AG10803 (cell line): ENCODE results near the gene STK35.

Experiments used
- DNase-seq: peaks from one replicate; pipeline ENCODE4 v3.0.0; 2010; ENCODE audit warnings: low read depth
- H3K4me3 ChIP-seq: 2 replicates; pipeline ENCODE4 v1.5.1; 2011; ENCODE audit warnings: mild to moderate bottlenecking, low read length, control low read depth
- TF ChIP-seq, protein P1 (sequence below): conservative IDR thresholded peaks from 2 replicates; pipeline ENCODE4 v1.5.1; 2011; ENCODE audit warnings: mild to moderate bottlenecking, low read length, control low read depth, inconsistent platforms

The STK35 gene

DNA sequence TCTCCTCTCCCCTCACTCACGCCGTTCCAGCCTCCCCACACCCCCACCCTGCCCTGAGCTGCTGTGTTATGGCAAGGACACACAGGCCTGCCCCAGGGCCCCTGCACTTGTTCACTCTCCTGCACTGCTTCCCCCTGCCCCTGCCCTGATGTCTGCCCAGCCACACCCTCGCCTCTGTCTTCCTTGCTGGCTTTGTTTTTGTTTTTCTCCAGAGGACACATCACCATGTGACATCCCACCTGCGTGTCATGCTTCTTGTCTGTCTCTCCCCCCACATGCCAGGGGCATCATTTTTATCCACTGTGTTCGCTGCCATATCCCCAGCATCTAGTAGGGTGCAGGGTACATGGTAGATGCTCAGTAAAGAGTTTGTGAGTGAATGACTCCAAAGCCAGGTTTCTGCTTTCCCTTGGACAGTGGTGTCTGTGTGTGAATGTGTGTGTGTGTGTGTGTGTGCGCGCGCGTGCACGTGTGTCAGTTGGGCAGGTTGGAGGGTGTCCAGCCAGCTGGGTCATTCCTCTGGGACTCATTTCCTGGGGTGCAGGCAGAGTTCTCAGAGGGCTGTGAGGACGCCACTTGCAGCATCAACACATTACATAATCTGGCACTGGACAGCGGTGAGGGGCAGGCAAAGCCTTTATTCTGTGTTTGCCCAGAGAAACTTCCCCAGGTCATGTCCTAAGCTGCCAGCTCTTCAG lies 60.6 kb downstream of the STK35 start:
- peak; percentile 12 for DNase-seq
- TF ChIP-seq, protein P1, sequence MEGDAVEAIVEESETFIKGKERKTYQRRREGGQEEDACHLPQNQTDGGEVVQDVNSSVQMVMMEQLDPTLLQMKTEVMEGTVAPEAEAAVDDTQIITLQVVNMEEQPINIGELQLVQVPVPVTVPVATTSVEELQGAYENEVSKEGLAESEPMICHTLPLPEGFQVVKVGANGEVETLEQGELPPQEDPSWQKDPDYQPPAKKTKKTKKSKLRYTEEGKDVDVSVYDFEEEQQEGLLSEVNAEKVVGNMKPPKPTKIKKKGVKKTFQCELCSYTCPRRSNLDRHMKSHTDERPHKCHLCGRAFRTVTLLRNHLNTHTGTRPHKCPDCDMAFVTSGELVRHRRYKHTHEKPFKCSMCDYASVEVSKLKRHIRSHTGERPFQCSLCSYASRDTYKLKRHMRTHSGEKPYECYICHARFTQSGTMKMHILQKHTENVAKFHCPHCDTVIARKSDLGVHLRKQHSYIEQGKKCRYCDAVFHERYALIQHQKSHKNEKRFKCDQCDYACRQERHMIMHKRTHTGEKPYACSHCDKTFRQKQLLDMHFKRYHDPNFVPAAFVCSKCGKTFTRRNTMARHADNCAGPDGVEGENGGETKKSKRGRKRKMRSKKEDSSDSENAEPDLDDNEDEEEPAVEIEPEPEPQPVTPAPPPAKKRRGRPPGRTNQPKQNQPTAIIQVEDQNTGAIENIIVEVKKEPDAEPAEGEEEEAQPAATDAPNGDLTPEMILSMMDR = no peak
- no peak overlapping the region for H3K4me3 ChIP-seq

DNA sequence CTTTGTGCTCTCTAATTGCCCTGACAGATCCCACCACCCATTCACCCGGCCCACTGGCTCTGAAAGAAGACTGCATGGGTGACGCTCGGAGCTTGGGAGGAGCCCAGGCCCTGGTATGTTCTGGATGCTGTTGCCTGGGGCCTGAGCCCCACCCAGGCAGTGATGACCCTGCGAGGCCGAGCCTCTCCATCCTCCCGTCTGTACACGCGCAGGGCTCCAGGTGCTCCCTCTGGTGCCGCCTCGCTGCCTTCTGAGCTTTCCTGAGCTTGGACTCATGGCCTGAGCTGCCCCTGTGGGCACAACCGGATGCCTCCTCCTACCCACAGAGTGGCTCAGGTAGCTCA lies 61.2 kb downstream of the STK35 start:
- TF ChIP-seq, protein P1 = no peak
- H3K4me3 ChIP-seq = no peak overlapping the region
- DNase-seq = no peak

DNA sequence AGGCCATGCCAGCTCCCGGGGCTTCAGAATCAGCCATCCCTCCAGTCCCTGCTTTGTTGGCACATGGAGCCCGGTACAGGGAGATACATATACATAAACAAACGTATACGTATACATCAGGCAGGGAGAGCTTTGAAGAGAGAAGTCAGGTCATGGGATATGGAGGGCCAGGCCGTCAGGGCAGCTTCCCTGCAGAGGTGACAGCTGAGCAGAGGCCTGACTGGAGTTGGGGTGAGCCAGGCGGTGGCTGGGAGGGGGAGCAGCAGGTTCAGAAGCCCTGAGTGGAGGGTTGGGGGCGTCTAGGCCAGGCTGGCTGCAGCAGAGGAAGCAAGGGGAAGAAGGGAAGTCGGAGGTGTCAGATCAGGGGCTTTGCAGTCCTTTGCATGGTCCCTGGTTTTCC lies 61.7 kb downstream of the STK35 start:
- no peak for DNase-seq
- TF ChIP-seq, protein P1 = no peak
- no peak overlapping the region for H3K4me3 ChIP-seq

DNA sequence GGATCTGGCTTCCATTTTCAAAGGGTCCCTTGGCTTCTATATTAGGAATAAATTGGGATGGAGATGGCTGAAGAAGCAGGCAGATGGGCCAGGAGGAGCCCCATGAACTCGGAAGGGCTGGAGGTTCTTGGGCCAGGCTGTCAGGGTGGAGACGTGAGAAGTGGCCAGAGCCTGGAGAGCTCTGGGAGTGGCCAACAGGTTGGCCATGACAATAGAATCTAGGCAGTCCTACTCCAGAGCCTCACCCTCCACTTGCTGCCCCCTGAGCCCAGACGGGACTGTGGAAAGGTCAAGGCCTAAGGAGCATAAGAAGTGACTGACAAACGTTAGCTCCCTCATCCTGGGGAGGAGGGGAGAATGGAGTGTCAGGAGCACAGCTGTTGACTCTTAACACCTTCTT lies 62.1 kb downstream of the STK35 start:
- DNase-seq = no peak
- TF ChIP-seq, protein P1 = no peak
- H3K4me3 ChIP-seq = no peak overlapping the region

DNA sequence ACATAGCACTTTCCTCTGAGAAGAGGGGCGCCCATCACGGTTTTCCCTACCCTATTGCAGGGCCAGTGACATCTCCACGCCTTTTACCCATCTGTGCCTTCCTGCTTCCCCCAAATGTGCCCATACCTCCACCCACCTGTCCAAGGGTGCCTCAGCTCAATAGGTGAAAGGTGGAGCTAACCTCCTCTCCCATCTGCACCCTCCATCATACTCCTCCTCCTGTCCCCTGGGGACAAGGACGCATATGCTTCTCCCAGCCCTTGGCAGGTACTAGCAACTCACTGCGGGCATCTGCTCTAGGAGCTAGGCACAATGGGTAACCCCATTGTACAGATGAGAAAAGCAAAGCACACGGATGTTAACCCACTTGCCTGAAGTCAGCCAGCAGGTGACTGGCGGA lies 62.8 kb downstream of the STK35 start:
- H3K4me3 ChIP-seq = no peak overlapping the region
- DNase-seq = no peak
- TF ChIP-seq, protein P1 = no peak

DNA sequence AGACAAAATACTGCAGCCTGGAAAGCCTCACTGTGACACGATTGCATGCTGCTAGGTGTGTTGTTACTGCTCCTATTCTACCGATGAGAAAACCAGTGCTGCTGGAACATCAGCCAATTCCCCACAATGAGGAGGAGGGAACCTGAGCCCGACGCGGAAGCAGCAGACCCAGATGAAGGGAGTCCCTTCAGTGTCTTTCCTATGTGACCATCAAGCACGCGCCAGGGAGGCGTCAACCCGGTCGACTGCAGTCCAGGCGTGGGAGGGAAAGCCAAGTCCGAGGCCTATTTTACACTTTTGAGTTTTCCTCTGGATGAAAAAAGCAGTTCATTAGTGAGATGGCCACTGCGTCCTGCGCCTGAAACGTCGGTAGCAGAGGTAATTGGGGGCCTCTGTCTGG lies 63.3 kb downstream of the STK35 start:
- DNase-seq = no peak
- TF ChIP-seq, protein P1 = no peak

DNA sequence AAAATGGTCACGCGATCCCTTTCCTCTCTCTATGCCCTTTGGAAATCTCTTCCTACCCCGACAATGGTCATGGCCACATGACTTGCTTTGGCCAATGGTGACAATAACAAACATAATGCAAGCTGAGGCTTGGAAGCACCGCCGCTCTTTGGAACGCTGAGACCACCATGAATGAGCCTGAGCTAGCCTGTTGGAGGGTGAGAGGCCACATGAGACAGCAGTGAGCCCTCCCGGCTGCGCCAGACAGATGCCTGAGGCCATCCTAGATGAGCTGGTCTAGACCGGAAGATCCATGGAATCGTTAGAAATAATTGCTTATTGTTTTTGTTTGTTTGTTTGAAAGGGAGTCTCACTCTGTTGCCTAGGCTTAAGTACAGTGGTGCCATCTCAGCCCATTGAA lies 64.2 kb downstream of the STK35 start:
- DNase-seq = no peak
- H3K4me3 ChIP-seq = no peak overlapping the region
- TF ChIP-seq, protein P1 = no peak

More for the DNA sequence above, 63.3 kb downstream of the STK35 start:
- no peak overlapping the region for H3K4me3 ChIP-seq
